Measurements from ENCODE around the gene POLRMT.

POLRMT gene

DNA sequence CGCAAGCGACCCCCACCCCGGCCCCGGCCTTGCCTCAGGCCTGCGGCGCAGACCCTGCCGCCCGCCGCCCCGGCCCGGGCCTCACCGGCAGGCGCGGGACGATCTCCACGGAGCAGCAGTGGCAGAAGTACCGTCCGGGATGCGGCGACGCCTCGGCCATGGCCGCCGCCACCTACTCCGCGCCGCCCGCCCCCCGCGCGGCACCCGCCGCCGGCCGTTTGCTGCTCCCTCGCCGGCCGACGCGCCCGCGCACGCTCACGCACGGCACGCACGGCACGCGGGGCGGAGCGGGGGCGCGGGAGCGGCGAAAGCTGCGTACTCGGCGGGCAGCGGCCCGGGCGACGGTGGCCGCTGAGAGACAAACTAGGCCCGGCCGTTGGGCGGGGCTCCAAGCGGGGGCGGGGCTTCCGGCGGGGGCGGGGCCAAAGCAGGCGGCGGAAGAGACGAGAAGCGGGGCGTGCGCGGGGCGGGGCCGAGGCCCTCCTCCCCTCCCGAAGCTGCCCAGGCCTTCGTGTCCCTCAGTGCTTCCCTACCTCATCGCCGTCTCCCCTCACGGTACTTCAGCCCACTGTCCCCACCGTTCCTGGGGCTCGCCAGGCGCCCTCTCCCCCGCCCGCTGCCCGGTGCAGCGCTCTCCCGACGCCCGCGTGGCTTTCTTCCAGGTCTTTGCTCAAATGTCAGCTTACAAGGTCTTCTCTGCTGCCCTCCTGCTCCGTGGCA is 29.8 kb upstream of the POLRMT start, which contains the start of gene RNF126:
Gene RNF126, minus strand, starts transcription at position 253 of the 720 bp plus-strand sequence. Its CDS starts 93 bp downstream, at position 160.
- DNase-seq (ENCODE audit: low read depth), result peak; percentile 94

- DNase-seq (ENCODE audit: low read depth), result peak; percentile 59
These were observed 29.0 kb upstream of the POLRMT start for GRCh38 chr19:662207-662961.

GRCh38 chr19:661427-662196 is 28.3 kb upstream of the POLRMT start:
- peak; percentile 41 for DNase-seq (ENCODE audit: low read depth)

GRCh38 chr19:660793-661426 is 27.6 kb upstream of the POLRMT start:
- DNase-seq (ENCODE audit: low read depth), result no peak

DNA sequence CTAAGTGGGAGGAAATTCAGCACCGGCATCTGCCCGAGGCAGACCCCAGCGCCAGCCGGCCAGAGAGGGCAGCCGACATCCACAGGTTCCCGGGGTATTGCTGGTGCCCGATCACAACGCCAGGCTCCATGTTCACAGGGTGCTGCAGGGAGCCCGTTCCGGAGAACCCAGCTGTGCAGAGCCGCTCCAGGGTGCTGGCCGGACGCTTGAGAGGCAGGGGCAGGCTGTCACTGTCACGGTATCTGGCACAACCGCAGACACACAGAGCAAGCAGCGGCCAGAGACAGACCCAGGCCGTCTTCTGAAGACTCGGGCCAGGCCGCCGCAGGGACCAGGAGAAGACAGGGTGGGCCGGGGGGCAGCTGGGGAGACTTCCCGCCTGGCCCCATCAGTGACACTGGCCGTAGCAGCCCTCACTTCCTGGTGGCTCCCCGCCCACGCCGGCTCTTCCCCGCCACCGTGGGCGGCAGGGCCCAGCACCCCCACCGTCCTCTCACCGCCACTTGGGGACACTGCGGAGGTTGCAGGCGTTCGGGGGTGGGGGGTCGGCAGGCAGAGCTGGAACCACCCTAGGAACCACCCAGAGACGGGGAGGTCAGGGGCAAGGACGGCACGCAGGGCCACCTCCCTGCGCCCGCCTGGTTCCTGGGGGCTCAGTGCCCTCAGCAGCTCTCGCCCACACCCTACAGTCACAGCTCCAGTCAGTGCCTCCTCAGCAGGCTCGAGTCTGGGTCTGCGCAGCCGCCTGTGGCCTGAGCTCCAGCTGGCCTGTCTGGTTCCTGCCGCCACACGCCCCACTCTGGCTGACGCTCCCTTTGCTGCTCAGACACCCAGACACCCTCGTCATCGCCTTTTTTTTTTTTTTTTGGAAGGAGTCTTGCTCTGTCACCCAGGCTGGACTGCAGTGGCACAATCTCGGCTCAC is 25.8 kb upstream of the POLRMT start:
- DNase-seq (ENCODE audit: low read depth), result no peak

GRCh38 chr19:658059-658839 is 24.9 kb upstream of the POLRMT start:
- DNase-seq (ENCODE audit: low read depth), result no peak

GRCh38 chr19:657611-658010 is 24.3 kb upstream of the POLRMT start:
- no peak for DNase-seq (ENCODE audit: low read depth)

- no peak for DNase-seq (ENCODE audit: low read depth)
These were observed 23.6 kb upstream of the POLRMT start for GRCh38 chr19:656751-657559.

DNA sequence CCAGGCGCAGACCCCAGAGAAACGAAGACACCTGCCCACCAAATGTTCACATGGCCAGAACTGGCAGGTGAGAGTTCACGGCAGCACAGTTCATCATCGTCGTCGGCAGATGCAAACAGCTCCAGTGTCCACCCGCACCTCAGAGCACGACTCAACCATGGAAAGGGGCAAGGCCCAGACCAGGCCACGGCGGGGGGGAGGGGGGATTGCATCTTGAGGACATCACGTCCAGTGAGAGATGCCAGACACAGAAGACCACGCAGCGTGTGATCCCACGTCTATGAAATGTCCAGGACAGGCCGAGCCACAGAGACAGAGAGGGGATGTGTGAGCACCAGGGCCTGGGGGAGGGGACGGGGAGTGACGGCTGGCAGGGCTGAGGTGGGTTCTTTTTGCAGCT is 22.4 kb upstream of the POLRMT start:
- DNase-seq (ENCODE audit: low read depth), result no peak

GRCh38 chr19:653425-653824 is 20.1 kb upstream of the POLRMT start:
- no peak for DNase-seq (ENCODE audit: low read depth)

DNA sequence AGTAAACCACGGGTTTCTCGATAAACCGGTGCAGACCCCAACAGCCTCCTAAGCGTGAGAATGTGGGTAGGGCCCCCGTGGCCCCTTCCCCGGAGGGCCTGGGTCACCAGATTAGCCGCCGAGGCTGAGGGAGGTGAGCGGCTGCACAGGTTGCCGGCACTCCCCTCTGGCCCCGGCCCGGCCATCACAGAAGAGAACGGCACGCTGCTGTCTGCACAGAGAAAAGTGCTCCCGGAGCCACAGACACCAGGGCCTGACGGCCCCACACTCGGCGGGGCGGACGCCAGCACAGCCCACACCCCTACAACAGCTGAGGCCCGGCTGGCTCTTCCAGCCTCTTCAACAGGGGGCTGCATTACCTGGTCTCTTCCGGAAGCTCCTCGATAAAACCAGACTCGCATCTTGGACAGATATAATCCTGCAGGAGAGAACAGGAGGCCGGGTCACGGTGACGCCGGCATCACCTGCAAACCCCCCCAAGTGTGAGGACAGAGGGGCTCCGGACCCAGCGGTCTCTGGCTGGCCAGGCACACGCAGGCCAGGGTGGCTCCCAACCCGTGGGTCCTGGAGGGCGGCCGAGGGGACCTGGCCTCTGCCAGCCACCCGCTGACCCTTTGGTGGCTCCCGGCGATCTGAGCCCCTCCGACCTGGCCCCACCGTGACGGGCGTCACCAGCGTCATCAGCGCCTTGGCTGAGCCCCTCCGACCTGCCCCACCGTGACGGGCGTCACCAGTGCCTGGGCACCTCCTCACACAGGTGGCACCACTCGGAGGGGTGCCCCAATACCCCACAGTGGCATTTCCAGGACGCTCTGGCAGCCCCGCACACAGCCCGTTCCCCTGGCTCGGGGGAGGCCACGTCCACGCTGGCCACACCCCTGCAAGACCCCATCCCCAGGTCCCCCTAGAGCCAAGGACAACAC is 19.4 kb upstream of the POLRMT start:
- no peak for DNase-seq (ENCODE audit: low read depth)

DNA sequence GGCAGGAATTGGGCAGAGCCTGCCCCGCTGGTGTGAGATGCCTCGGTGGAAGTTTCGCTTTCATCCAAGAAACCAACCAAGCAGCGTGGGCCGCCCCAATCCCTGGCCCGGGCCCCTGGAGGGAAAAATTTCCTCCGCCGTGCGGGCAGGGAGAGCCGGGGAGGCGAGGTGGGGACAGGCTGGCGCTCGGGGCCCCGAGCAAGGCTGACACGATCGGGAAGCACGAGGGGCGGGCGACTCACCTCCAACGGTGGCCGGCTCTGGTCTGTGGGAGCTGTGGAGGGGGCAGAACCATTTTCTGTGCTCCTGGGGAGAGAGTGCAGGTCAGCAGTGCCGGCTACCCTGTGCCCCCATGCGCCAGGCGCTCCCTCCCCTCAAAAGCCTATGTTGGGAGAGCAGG is 18.7 kb upstream of the POLRMT start:
- DNase-seq (ENCODE audit: low read depth), result no peak

DNA sequence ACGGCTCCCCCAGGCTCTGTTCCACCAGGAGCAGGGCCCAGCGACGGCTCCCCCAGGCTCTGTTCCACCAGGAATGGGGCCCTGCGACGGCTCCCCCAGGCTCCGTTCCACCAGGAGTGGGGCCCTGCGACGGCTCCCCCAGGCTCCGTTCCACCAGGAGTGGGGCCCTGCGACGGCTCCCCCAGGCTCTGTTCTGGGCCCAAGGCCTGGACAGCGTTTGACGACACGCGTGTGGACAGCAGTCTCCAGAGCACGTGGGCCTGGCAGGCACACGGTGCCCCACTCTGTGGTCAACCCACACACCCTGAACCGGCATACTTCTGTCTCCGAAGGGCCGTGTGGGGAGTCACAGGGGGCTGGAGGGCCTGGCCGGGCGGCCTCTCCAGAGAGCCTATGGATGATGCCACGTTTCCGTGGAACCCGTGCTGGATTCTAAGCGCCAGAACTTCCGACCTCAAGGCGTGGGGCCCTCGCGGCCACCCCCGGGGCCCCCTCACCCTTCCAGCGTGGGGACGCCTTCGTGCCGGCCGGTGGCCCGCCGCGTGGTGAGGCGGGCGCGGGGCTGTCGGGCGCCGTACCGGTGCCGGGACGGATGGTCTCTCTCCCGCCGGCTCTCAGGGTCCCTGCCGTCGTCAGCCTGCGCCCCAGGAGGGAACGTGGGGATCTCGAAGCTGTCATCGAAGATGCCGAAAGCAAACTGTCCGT is 17.9 kb upstream of the POLRMT start:
- DNase-seq (ENCODE audit: low read depth), result no peak

- no peak for DNase-seq (ENCODE audit: low read depth)
These were observed 16.8 kb upstream of the POLRMT start for GRCh38 chr19:650121-650520.

DNA sequence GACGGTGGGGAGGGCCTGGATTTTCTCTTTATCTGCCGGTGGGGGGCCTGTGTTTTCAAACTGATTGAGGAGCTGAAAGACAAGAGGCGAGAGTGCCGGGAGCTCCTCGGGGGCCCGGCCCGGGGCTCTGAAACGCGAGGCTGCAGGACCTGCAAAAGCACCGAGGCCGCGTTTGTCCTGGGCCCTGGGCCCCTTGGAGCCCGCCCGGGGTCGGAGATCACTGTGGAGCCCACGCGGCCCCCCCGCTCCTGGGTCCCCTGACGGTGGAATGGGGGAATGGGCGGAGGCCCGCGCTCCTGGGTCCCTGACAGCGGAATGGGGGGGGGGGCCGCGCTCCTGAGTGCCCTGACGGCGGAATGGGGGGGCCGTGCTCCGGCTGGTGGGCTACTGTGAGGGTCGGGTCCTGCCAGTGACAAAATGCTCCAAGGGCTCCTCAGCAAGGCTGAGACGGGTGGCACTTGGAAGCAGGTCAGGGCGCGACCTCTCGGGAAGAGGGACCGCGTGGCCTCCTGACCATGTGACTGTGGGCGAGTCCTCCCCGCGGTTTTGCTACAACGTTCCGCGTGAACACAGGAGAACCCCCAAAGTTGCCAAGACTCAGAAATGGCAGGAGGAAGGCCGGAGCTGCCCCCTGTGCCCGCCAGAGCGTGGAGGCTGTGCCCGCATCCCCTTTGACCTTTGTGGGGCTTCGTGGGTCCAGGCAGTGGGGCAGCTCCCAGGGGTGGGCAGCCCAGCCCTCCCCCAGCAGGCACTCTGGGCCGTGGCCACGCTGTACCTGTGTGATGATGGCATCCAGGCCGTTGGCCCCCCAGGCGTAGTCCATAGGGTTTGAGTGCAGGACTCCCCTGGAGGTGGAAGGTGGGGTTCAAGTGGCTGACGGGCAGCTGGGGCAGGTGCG is 15.8 kb upstream of the POLRMT start:
- no peak for DNase-seq (ENCODE audit: low read depth)

GRCh38 chr19:648305-648704 is 15.0 kb upstream of the POLRMT start:
- DNase-seq (ENCODE audit: low read depth), result no peak

Measured in activated T-helper 9 cell treated with anti-CD3 and anti-CD28 coated beads, Interleukin-2, amount 50 U/mL, for 16 hours (primary cell).